M059J (cell line): ENCODE results near the gene FBXL13. TPM values are rescaled to one million over a fixed set of nuclear protein-coding genes. Genes with fewer than 3 reads are reported as not detected.

Experiments used
- total RNA-seq: library from RNA; depleted of rRNA; stranded (reverse); fragments of >200 nt; shearing (Covaris generic); gene quantifications from 2 replicates; pipeline ENCODE4 v1.2.3, GENCODE V29; 2014; rRNA removed

The FBXL13 gene
- total RNA-seq, 1 experiment from 2014 or later: 1.5 TPM

Other genes with a start within 250 kb of the FBXL13 start
- gene LRRC17, start 161.8 kb downstream of the FBXL13 start, total RNA-seq: 84.3 and 108 TPM in 2 replicates
- 56.9 and 57.2 TPM in 2 replicates for gene ARMC10, start 344 bp upstream of the FBXL13 start, total RNA-seq
- gene NAPEPLD, start 74.3 kb upstream of the FBXL13 start, total RNA-seq: 6.8 and 7.5 TPM in 2 replicates
- 65.1 and 87.2 TPM in 2 replicates for gene PMPCB, start 222.6 kb upstream of the FBXL13 start, total RNA-seq